ENCODE data around the gene SUPT4H1.

The SUPT4H1 gene

GRCh38 chr17:58365185-58365979, 13.4 kb upstream of the SUPT4H1 start:
- in situ Hi-C loops (cut with MboI; ENCODE audit: low sequenced_read_pairs): no loop called here

DNA sequence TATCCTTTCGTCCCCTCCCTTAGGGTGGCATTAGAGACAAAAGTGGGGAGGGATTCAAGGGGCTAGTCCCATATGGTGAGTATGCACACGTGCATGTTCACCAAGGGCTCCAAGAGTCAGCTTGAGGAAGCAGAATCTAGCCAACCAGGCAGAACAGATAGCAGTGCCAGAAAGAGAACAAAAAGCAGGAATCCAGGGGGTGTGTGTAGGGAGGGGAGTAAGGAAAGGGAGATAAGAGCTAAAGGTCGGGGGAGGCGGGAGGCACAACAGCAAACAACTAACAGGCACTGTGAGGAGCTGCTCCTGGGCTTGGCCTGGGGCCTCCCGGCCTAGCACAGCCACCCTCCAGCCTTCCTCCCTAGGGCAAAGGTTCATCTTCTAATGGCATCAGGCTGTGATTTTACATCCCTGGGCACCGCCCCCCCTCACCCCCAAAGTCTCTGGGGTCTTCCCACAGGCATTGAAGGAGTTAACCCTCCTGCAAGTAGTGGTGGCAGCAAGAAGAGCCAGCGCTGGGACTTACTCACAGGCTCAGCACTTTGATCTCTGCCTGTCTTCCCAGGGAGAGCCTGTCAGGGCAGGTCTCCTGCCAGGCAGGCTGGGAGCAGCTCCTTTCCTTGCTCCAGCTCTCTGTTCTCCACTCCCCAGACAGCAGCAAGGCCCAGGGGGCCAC, 12.4 kb upstream of the SUPT4H1 start:
- in situ Hi-C loops (cut with MboI; ENCODE audit: low sequenced_read_pairs): no loop called here

- in situ Hi-C loops (cut with MboI; ENCODE audit: low sequenced_read_pairs): no loop called here
These were observed 11.6 kb upstream of the SUPT4H1 start for GRCh38 chr17:58363457-58364185.

- in situ Hi-C loops (cut with MboI; ENCODE audit: low sequenced_read_pairs): no loop called here
These were observed 10.5 kb upstream of the SUPT4H1 start for GRCh38 chr17:58362368-58363014.

- in situ Hi-C loops (cut with MboI; ENCODE audit: low sequenced_read_pairs): no loop called here
These were observed 8.5 kb upstream of the SUPT4H1 start for GRCh38 chr17:58360296-58361063.

- in situ Hi-C loops (cut with MboI; ENCODE audit: low sequenced_read_pairs): no loop called here
These were observed 6.6 kb upstream of the SUPT4H1 start for GRCh38 chr17:58358408-58359172.

GRCh38 chr17:58357312-58358297, 5.6 kb upstream of the SUPT4H1 start:
- in situ Hi-C loops (cut with MboI; ENCODE audit: low sequenced_read_pairs): no loop called here

DNA sequence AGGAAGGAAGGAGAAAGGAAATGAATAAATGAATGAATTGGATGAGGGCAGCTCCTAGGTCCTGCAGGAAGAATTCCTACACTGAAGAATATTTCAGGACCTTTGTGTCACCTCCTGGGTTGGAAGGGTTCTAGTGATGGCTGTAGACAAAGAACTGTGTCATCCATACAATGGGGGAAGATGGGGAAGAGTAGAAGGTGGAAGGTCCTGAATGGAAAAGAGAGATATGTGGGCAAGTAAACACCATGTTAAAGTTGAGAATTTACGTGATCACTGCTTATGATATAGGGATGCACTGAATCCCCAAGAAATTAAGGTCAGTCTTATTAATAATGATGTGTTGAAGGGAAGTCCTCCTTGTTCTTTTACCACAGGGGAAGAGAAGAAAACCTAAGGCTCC, 4.2 kb upstream of the SUPT4H1 start:
- in situ Hi-C loops (cut with MboI; ENCODE audit: low sequenced_read_pairs): no loop called here

GRCh38 chr17:58354541-58355216, 2.7 kb upstream of the SUPT4H1 start:
- in situ Hi-C loops (cut with MboI; ENCODE audit: low sequenced_read_pairs): no loop called here

DNA sequence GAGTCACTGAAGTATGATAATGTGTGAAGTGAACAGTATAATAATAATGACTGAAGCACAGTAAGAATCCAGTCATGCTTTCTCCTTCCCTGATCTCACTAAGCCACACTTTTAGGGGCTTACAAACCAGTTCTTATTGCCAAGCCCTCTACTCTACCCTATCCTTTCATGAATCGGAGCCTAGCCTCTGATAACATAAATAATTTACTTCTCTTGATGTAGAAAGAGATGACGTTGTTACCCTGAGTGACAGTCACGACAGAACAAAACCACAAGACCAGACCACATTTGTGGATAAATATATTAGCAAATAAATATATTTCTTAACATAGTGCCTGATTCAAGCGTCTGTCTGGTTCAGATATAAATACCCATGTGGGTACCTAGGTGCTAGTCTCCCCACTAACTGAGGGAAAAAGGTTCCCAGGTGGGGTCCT, 1.4 kb upstream of the SUPT4H1 start:
- in situ Hi-C loops (cut with MboI; ENCODE audit: low sequenced_read_pairs): no loop called here

DNA sequence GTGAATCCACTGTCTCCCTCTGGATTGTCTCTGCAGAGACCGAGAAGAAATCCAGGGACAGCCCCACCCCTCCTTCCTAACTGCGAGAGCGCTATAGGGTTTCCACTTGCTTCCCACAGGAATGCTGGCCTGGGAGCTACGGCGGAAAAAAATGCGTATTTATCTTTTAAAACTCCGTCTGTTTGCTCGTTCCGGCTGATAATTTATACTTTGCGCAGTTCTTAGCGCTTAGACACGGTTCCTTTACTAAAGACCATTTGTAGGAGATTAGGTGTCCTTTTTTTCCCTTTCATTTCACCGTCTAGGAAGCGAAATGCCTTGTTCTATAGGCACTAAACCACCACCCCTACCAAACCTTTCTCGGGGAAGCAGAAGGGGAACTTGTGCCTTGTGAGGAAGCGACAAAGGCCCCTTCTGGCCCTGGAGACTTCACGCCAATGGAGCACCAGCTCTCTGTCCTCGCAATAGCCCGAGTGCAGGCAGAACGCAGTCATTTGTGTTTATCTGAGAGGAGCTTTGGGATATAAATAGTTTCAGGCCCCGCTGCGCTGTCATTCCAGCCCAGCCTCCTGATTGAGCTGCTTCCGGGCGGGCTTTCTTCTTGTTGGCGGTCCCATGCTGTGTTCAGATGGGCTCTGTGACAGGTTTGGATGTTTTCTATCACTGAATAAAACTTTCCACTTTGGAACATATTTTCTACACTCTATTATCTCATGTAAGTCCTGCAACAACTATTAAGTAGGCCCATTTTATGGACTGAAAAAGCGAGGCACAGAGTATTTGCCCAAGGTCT, 791 bp upstream of the SUPT4H1 start:
- in situ Hi-C loops (cut with MboI; ENCODE audit: low sequenced_read_pairs): no loop called here

- in situ Hi-C loops (cut with MboI; ENCODE audit: low sequenced_read_pairs): no loop called here
These were observed 819 bp downstream of the SUPT4H1 start for GRCh38 chr17:58351182-58351581.

DNA sequence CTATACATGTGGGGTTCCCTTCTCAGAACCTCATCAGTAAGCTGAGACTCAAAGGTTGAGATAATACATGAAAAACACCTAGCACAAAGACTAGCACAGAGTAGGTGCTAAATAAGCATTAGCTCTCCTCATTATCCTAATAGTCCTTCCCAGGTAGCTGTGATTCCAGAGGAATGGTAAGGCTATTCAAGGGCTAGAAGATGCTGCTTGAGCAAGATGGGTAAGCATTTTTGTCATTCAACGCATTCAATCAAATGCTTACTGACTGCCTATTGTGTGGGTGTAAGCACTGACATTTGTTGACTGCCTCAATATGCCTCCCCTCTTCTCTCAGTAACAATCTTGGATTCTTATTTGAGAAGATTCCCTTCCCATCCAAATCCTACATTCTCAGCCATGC, 4.0 kb downstream of the SUPT4H1 start:
- in situ Hi-C loops (cut with MboI; ENCODE audit: low sequenced_read_pairs): no loop called here

GRCh38 chr17:58345500-58345899, 6.5 kb downstream of the SUPT4H1 start:
- in situ Hi-C loops (cut with MboI; ENCODE audit: low sequenced_read_pairs): no loop called here

GRCh38 chr17:58344791-58345157, 7.2 kb downstream of the SUPT4H1 start:
- in situ Hi-C loops (cut with MboI; ENCODE audit: low sequenced_read_pairs): no loop called here

GRCh38 chr17:58344047-58344790, 7.8 kb downstream of the SUPT4H1 start:
- in situ Hi-C loops (cut with MboI; ENCODE audit: low sequenced_read_pairs): no loop called here

GRCh38 chr17:58343131-58343530, 8.9 kb downstream of the SUPT4H1 start:
- in situ Hi-C loops (cut with MboI; ENCODE audit: low sequenced_read_pairs): no loop called here
